Adrenal gland (tissue), 12 donors: Measurements from ENCODE around the gene EYS. TPM values are rescaled to one million over a fixed set of nuclear protein-coding genes. Genes with fewer than 3 reads are reported as not detected.

Experiments
- DNase-seq, 7 donors: peaks; one replicate each; pipeline ENCODE4 v3.0.0-alpha.2; 2019 to 2020
- H3K27ac ChIP-seq, 5 donors: fragments of 200-600 bp; sonication (generic) in 4 of 5; 1 replicate in 3 of 5; 2 replicates in 2 of 5; pipeline versions ENCODE4 v1.5.1 to v1.8.0; 2016 to 2020; ENCODE audit warnings: mild to moderate bottlenecking in 1 of 5
- H3K27me3 ChIP-seq: fragments of 200-600 bp; 2 replicates; pipeline ENCODE4 v1.8.0; 2021
- H3K36me3 ChIP-seq, 2 donors: fragments of 200-600 bp; replicated peaks in 1 of 2; 1 replicate in 1 of 2; 2 replicates in 1 of 2; pipeline versions ENCODE4 v1.5.1 to v1.8.0; 2018 to 2022
- H3K4me1 ChIP-seq, 2 donors: fragments of 200-600 bp; replicated peaks in 1 of 2; 1 replicate in 1 of 2; 2 replicates in 1 of 2; pipeline versions ENCODE4 v1.5.1 to v1.8.0; 2018 to 2021
- H3K4me3 ChIP-seq, 4 donors: fragments of 200-600 bp; sonication (generic) in 3 of 4; one replicate each; pipeline ENCODE4 v1.5.1; 2016 to 2018
- H3K9me3 ChIP-seq, 3 donors: fragments of 200-600 bp; sonication (generic) in 1 of 3; replicated peaks in 1 of 3; 1 replicate in 2 of 3; 2 replicates in 1 of 3; pipeline versions ENCODE4 v1.5.1 to v1.8.0; 2016 to 2021
- CTCF ChIP-seq, 6 experiments: fragments of 450-650 bp in 4 of 6; fragments of 200-600 bp in 2 of 6; sonication (generic) in 1 of 6; IDR thresholded peaks; 1 replicate in 5 of 6; 2 replicates in 1 of 6; pipeline versions ENCODE4 v1.5.1 to v1.8.0; 2016 to 2021; ENCODE audit warnings: antibody characterized with exemption in 6 of 6, mild to moderate bottlenecking in 2 of 6, moderate library complexity in 1 of 6
- POLR2A ChIP-seq, 2 donors: fragments of 450-650 bp; IDR thresholded peaks; one replicate each; pipeline ENCODE4 v1.6.1; 2017; ENCODE audit warnings: antibody characterized with exemption in 2 of 2, mild to moderate bottlenecking in 2 of 2, moderate library complexity in 1 of 2
- WGBS, 4 donors: extraction: QIAGEN DNeasy Blood & Tissue Kit in 2 of 4; methylation state at CpG; one replicate each; pipeline versions ENCODE4 v1.1.5 to v1.1.7; 2013 to 2017; 5-methylcytosine and 5-hydroxymethylcytosine counted together
- intact Hi-C, 2 donors: fragments of 100-400 bp; cut with DNase I; formaldehyde crosslinking; loops; one replicate each; pipeline versions ENCODE4 v1.14.1 to v1.15.0; 2022 to 2023
- polyA plus RNA-seq, 3 donors: library from polyadenylated mRNA; stranded (reverse); fragments of 200-250 nt in 2 of 3; fragments of 350-450 nt in 1 of 3; fragmentation: Illumina TruSeq in 1 of 3; extraction: RNeasy Lipid Tissue Mini Kit (QIAGEN cat#74804) in 1 of 3; gene quantifications; one replicate each; pipeline ENCODE4 v1.2.3, GENCODE V29; 2013 to 2014
- total RNA-seq, 9 donors: library from RNA; depleted of rRNA in 4 of 9; stranded (reverse); fragments of >200 nt in 4 of 9; fragments of 120-200 nt in 1 of 9; fragmentation: NEBNext Ultra II Directional in 1 of 9; extraction: Animal tissue kit (Norgen Biotek cat#: 25700) in 1 of 9; gene quantifications; one replicate each; pipeline versions ENCODE4 v1.1.0 to v1.2.4, GENCODE V29; 2013 to 2023
- donor health status: healthy with polysubstance abuse.
- donor health status: Bipolar disorder and iron deficiency.
- donor health status: DM: yes; HTN: yes; CAD: no.
- donor health status: DM: no; HTN: no; CAD: no.
- donor health status: DM: no; HTN: no; CAD: no.
- donor health status: DM: yes; HTN: yes; CAD: no.

Gene EYS
- total and polyA plus RNA-seq, 12 donors = 0.03 to 3.1 (median 0.18) TPM; not detected in 7

- Histone ChIP-seq H3K36me3 (no peaks in the 10 kb centered on the region), H3K9me3 (no peaks in the 10 kb centered on the region), H3K27me3 (no peaks in the 10 kb centered on the region), H3K27ac (no peak overlapping the region), H3K4me1 (no peaks in the 10 kb centered on the region), H3K4me3 (no peak overlapping the region)
- TF ChIP-seq POLR2A (IDR thresholded peaks at IDR 0.05) (no peak), CTCF (IDR thresholded peaks at IDR 0.05) (no peak)
- WGBS, 4 donors = 64 to 74% (median 72%) methylated on average over 3 of the region's 3 CpGs
- intact Hi-C loops = no loop called here
- no peak for DNase-seq
Measured at GRCh38 chr6:65719101-65719500, 12.1 kb upstream of the EYS start.

GRCh38 chr6:65711531-65711930 is 4.5 kb upstream of the EYS start:
- intact Hi-C loops = no loop called here

GRCh38 chr6:65709099-65709830 is 2.2 kb upstream of the EYS start:
- H3K4me1 ChIP-seq = no peaks in the 10 kb centered on the region
- no peak overlapping the region for H3K4me3 ChIP-seq
- intact Hi-C loops = no loop called here
- DNase-seq = no peak
- H3K27me3 ChIP-seq = no peaks in the 10 kb centered on the region
- H3K36me3 ChIP-seq = no peaks in the 10 kb centered on the region
- no peaks in the 10 kb centered on the region for H3K9me3 ChIP-seq
- 87 to 94% (median 92%) methylated on average over 5 of the region's 5 CpGs for WGBS, 4 donors
- TF ChIP-seq CTCF (IDR thresholded peaks at IDR 0.05) = no peak
- no peak for TF ChIP-seq POLR2A (IDR thresholded peaks at IDR 0.05)
- H3K27ac ChIP-seq = no peak overlapping the region

More at GRCh38 chr6:65711531-65711930, 4.5 kb upstream of the EYS start:
- no peak overlapping the region for H3K27ac ChIP-seq
- H3K4me3 ChIP-seq = no peak overlapping the region
- DNase-seq = no peak
- no peaks in the 10 kb centered on the region for H3K4me1 ChIP-seq
- H3K27me3 ChIP-seq = no peaks in the 10 kb centered on the region
- no peak for TF ChIP-seq CTCF (IDR thresholded peaks at IDR 0.05)
- no peak for TF ChIP-seq POLR2A (IDR thresholded peaks at IDR 0.05)
- no peaks in the 10 kb centered on the region for H3K9me3 ChIP-seq
- no peaks in the 10 kb centered on the region for H3K36me3 ChIP-seq

- TF ChIP-seq CTCF (IDR thresholded peaks at IDR 0.05) (no peak), POLR2A (IDR thresholded peaks at IDR 0.05) (no peak)
- intact Hi-C loops = no loop called here
- Histone ChIP-seq H3K4me3 (no peak overlapping the region), H3K36me3 (no peaks in the 10 kb centered on the region), H3K4me1 (no peaks in the 10 kb centered on the region), H3K27ac (no peak overlapping the region), H3K9me3 (no peaks in the 10 kb centered on the region), H3K27me3 (no peaks in the 10 kb centered on the region)
- DNase-seq = no peak
- 89 to 100% (median 94%) methylated on average over 1 of the region's 1 CpG for WGBS, 4 donors
Measured at GRCh38 chr6:65708162-65708561, 1.1 kb upstream of the EYS start.
